ENCODE data around the gene ARHGAP6. TPM values are rescaled to one million over a fixed set of nuclear protein-coding genes. Genes with fewer than 3 reads are reported as not detected.

Gene ARHGAP6
- total RNA-seq, 1 experiment from 2014 or later: not detected

- TF ChIP-seq CTCF (IDR thresholded peaks at IDR 0.05; ENCODE audit: unreplicated experiment): no peak
- H3K36me3 Mint-ChIP-seq (ENCODE audit: insufficient read depth, unreplicated experiment): no peaks in the 10 kb centered on the region
- no peak for DNase-seq (ENCODE audit: unreplicated experiment)
- peaks cover 30% of the 10 kb centered on the region for H3K27me3 Mint-ChIP-seq (ENCODE audit: insufficient read depth, unreplicated experiment)
- H3K27ac Mint-ChIP-seq (ENCODE audit: low read depth, unreplicated experiment): no peak overlapping the region
- POLR2A ChIA-PET: no interaction called here
- no peak overlapping the region for H3K4me3 Mint-ChIP-seq (ENCODE audit: unreplicated experiment)
- BruUV-seq (replicated peaks): no TSS peak
- H3K9me3 Mint-ChIP-seq (ENCODE audit: unreplicated experiment): no peaks in the 10 kb centered on the region
- intact Hi-C loops (cut with micrococcal nuclease): no loop called here
- H3K4me1 Mint-ChIP-seq (ENCODE audit: insufficient read depth, unreplicated experiment): no peaks in the 10 kb centered on the region
- CTCF ChIA-PET: no interaction called here
Observed at GRCh38 chrX:11206716-11207115, 459.0 kb downstream of the ARHGAP6 start.

GRCh38 chrX:11205796-11206195 is 459.9 kb downstream of the ARHGAP6 start:
- TF ChIP-seq CTCF (IDR thresholded peaks at IDR 0.05; ENCODE audit: unreplicated experiment): no peak
- ChIA-PET POLR2A (interaction anchor here (0.7 kb wide), 1 partner anchor 606 kb away, joined by 3 read pairs; no protein-coding TSS in a partner anchor), CTCF (no interaction called here)
- peak; percentile 1 for DNase-seq (ENCODE audit: unreplicated experiment)
- no peaks in the 10 kb centered on the region for H3K4me1 Mint-ChIP-seq (ENCODE audit: insufficient read depth, unreplicated experiment)
- intact Hi-C loops (cut with micrococcal nuclease): no loop called here
- no peaks in the 10 kb centered on the region for H3K9me3 Mint-ChIP-seq (ENCODE audit: unreplicated experiment)
- no peak overlapping the region for H3K27ac Mint-ChIP-seq (ENCODE audit: low read depth, unreplicated experiment)
- no peaks in the 10 kb centered on the region for H3K36me3 Mint-ChIP-seq (ENCODE audit: insufficient read depth, unreplicated experiment)
- H3K4me3 Mint-ChIP-seq (ENCODE audit: unreplicated experiment): no peak overlapping the region
- BruUV-seq (replicated peaks): no TSS peak
- H3K27me3 Mint-ChIP-seq (ENCODE audit: insufficient read depth, unreplicated experiment): peaks cover 30% of the 10 kb centered on the region

- ChIA-PET CTCF (interaction anchor here (0.8 kb wide), 1 partner anchor 131 kb away, joined by 3 read pairs; no protein-coding TSS in a partner anchor), POLR2A (no interaction called here)
- Mint-ChIP-seq H3K9me3 (ENCODE audit: unreplicated experiment) (no peaks in the 10 kb centered on the region), H3K27me3 (ENCODE audit: insufficient read depth, unreplicated experiment) (no peaks in the 10 kb centered on the region), H3K4me1 (ENCODE audit: insufficient read depth, unreplicated experiment) (no peaks in the 10 kb centered on the region), H3K36me3 (ENCODE audit: insufficient read depth, unreplicated experiment) (no peaks in the 10 kb centered on the region), H3K27ac (ENCODE audit: low read depth, unreplicated experiment) (no peak overlapping the region), H3K4me3 (ENCODE audit: unreplicated experiment) (no peak overlapping the region)
- TF ChIP-seq CTCF (IDR thresholded peaks at IDR 0.05; ENCODE audit: unreplicated experiment): no peak
- no peak for DNase-seq (ENCODE audit: unreplicated experiment)
- intact Hi-C loops (cut with micrococcal nuclease): no loop called here
- no TSS peak for BruUV-seq (replicated peaks)
Observed at GRCh38 chrX:11197671-11198070, 468.0 kb downstream of the ARHGAP6 start.

GRCh38 chrX:11196476-11196875 is 469.2 kb downstream of the ARHGAP6 start:
- Mint-ChIP-seq H3K4me1 (ENCODE audit: insufficient read depth, unreplicated experiment) (no peaks in the 10 kb centered on the region), H3K27ac (ENCODE audit: low read depth, unreplicated experiment) (no peak overlapping the region), H3K9me3 (ENCODE audit: unreplicated experiment) (no peaks in the 10 kb centered on the region), H3K36me3 (ENCODE audit: insufficient read depth, unreplicated experiment) (no peaks in the 10 kb centered on the region), H3K4me3 (ENCODE audit: unreplicated experiment) (no peak overlapping the region), H3K27me3 (ENCODE audit: insufficient read depth, unreplicated experiment) (no peaks in the 10 kb centered on the region)
- no peak for DNase-seq (ENCODE audit: unreplicated experiment)
- intact Hi-C loops (cut with micrococcal nuclease): no loop called here
- no TSS peak for BruUV-seq (replicated peaks)
- POLR2A ChIA-PET: no interaction called here
- CTCF ChIA-PET: no interaction called here
- no peak for TF ChIP-seq CTCF (IDR thresholded peaks at IDR 0.05; ENCODE audit: unreplicated experiment)

All from MCF 10A (cell line).